Left ventricle myocardium inferior (tissue), 1 donor: Measurements from ENCODE around the gene GNG10. TPM values are rescaled to one million over a fixed set of nuclear protein-coding genes. Genes with fewer than 3 reads are reported as not detected.
A peak's percentile ranks its signal among the peaks of the same experiment; 100 is the strongest.

Experiments
- DNase-seq: peaks from one replicate; pipeline ENCODE4 v3.0.0-alpha.2; 2020
- H3K27ac ChIP-seq: fragments of 200-600 bp; replicated peaks from 2 replicates; pipeline ENCODE4 v1.8.0; 2021
- H3K27me3 ChIP-seq: fragments of 200-600 bp; 2 replicates; pipeline ENCODE4 v1.8.0; 2021; ENCODE audit warnings: low read depth
- H3K36me3 ChIP-seq: fragments of 200-600 bp; 2 replicates; pipeline ENCODE4 v1.8.0; 2021
- H3K4me1 ChIP-seq: fragments of 200-600 bp; 2 replicates; pipeline ENCODE4 v1.8.0; 2021
- H3K4me3 ChIP-seq: fragments of 200-600 bp; 2 replicates; pipeline ENCODE4 v1.8.0; 2021; ENCODE audit warnings: mild to moderate bottlenecking, moderate library complexity
- H3K9me3 ChIP-seq: fragments of 200-600 bp; replicated peaks from 2 replicates; pipeline ENCODE4 v1.8.0; 2021
- intact Hi-C: fragments of 100-400 bp; cut with micrococcal nuclease; formaldehyde crosslinking; loops from one replicate; pipeline ENCODE4 v1.11.0; 2022
- total RNA-seq: library from RNA; stranded (reverse); fragmentation: NEBNext Ultra II Directional; extraction: Animal tissue kit (Norgen Biotek cat#: 25700); gene quantifications from one replicate; pipeline ENCODE4 v1.2.1, GENCODE V29; 2021
- TF ChIP-seq, protein P1 (sequence below): fragments of 200-600 bp; IDR thresholded peaks from 2 replicates; pipeline ENCODE4 v1.8.0; 2021; ENCODE audit warnings: antibody characterized with exemption, mild to moderate bottlenecking, borderline replicate concordance
- donor health status: DM: no; HTN: yes; CAD: no; lungs with severe emphysema.

The GNG10 gene
- total RNA-seq, 1 donor from 2014 or later, result 27.4 TPM

DNA sequence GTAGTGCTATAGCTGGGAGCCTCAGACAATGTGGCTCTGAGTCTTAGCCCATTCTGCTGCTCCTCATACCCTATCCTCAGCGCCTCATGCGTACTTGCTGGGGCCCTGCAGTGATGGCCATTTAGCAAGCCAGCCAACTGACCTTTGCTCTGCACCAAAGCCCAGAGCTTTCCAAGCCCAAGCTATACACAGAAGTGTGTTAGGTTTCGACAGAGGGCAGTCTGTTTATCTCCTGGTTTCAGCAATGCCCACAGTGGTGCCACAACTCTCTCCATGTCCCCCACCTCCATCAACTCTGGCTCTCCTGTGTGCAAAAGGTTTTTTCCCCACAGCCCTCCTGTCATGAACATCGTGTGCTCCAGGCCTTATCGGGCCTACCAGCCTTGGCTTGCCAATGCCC is 16.9 kb downstream of the GNG10 start:
- Histone ChIP-seq H3K4me1 (no peaks in the 10 kb centered on the region), H3K4me3 (no peak overlapping the region), H3K36me3 (peaks cover 30% of the 10 kb centered on the region), H3K27ac (no peak overlapping the region), H3K27me3 (no peaks in the 10 kb centered on the region), H3K9me3 (no peaks in the 10 kb centered on the region)
- DNase-seq, result no peak
- TF ChIP-seq, protein P1, sequence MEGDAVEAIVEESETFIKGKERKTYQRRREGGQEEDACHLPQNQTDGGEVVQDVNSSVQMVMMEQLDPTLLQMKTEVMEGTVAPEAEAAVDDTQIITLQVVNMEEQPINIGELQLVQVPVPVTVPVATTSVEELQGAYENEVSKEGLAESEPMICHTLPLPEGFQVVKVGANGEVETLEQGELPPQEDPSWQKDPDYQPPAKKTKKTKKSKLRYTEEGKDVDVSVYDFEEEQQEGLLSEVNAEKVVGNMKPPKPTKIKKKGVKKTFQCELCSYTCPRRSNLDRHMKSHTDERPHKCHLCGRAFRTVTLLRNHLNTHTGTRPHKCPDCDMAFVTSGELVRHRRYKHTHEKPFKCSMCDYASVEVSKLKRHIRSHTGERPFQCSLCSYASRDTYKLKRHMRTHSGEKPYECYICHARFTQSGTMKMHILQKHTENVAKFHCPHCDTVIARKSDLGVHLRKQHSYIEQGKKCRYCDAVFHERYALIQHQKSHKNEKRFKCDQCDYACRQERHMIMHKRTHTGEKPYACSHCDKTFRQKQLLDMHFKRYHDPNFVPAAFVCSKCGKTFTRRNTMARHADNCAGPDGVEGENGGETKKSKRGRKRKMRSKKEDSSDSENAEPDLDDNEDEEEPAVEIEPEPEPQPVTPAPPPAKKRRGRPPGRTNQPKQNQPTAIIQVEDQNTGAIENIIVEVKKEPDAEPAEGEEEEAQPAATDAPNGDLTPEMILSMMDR, result no peak
- intact Hi-C loops, result no loop called here

DNA sequence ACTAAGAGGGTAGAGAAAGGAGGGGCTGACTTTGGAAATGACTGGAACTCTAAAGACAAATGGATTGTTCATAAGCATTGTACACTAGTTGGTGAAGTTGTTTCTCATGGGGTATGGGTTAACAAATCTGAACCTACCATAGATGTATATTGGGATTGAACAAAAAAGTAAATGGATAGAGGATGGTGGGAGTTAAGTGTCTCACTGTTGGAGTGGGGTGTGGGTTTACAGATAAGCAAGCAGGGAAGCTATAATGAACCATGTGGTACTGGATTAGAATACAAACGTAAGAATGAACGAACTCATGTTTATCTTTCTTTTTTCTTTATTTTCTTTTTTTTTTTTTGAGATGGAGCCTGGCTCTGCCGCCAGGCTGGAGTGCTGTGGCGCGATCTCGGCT is 17.8 kb downstream of the GNG10 start:
- H3K4me1 ChIP-seq, result no peaks in the 10 kb centered on the region
- peaks cover 30% of the 10 kb centered on the region for H3K36me3 ChIP-seq
- no peak for DNase-seq
- H3K4me3 ChIP-seq, result no peak overlapping the region
- H3K9me3 ChIP-seq, result no peaks in the 10 kb centered on the region
- H3K27ac ChIP-seq, result no peak overlapping the region
- intact Hi-C loops, result no loop called here
- no peaks in the 10 kb centered on the region for H3K27me3 ChIP-seq
- TF ChIP-seq, protein P1, result no peak

DNA sequence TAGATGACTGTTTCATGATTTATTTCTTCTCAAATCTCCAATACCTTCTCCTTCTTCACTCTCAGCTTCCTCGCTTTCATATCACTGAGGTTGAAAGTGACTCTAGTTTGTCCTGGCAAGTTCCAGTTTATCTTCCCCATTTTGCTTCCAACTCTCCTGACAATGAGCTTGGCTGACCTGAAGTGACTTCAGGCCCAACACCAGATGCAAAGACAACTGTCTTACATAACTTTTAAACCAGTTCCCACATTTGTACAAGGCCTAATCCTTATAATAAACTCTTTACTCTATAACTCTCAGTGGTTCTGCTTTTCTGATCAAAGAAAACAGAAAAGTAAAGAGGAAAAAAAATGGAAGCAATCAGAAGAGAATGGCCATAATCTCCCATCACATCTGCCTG is 22.0 kb downstream of the GNG10 start:
- intact Hi-C loops, result no loop called here
- H3K27ac ChIP-seq, result no peak overlapping the region
- H3K27me3 ChIP-seq, result no peaks in the 10 kb centered on the region
- peaks cover 13% of the 10 kb centered on the region for H3K36me3 ChIP-seq
- no peaks in the 10 kb centered on the region for H3K4me1 ChIP-seq
- TF ChIP-seq, protein P1, result no peak
- H3K9me3 ChIP-seq, result no peaks in the 10 kb centered on the region
- H3K4me3 ChIP-seq, result no peak overlapping the region
- DNase-seq, result no peak

DNA sequence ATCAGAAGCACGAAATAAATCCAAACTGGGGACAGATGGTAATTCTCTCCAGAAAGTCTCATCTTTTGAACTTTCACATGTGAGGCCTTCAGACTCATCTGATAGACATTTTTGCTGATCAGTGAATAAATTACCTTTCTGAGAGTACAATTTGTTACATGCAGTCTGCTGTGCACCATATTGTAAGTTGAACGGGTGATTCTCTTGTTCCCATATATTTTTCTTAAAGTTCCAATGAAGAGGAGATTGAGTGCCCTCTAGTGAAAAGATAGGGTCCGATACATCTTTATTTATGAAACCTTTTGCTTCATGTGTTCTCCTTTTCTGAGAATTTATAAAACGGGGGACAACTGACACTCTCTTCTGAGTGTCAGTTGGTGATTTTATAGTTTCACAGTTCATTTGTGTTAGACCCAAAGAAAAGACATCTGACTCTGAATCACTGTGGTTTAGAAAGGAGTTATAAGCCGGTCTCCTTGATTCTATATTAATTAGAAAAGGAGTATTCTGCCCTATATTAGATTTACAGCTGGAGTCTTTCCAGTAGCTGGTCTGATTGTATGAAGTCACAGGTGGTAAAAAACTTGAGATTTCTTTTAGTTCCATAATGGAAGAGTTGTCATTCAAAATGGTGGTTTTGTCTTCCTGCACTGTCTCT is 30.4 kb downstream of the GNG10 start:
- Histone ChIP-seq H3K4me3 (no peak overlapping the region), H3K9me3 (no peaks in the 10 kb centered on the region), H3K27ac (no peak overlapping the region), H3K27me3 (no peaks in the 10 kb centered on the region), H3K36me3 (no peaks in the 10 kb centered on the region), H3K4me1 (no peaks in the 10 kb centered on the region)
- intact Hi-C loops, result no loop called here
- TF ChIP-seq, protein P1, result peak; percentile 31
- no peak for DNase-seq

DNA sequence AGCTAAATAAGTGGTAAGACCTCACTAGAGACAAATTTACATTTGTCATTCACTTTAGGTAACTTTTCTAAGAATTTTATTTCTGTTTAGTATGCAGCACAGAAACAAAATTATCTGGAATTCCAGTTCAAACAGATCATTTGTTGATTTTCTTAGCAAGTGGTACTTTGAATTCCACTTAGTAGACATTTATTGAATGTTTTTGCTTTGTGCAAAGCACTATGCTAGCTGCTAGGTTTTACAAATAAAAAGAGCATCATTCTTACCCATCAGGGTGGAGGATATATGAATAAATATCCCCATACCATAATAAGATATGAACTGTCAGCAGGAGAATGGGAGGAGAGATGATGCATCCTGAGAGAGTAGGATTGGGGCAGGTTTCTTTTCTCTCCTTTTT is 35.4 kb downstream of the GNG10 start:
- Histone ChIP-seq H3K4me3 (no peak overlapping the region), H3K36me3 (no peaks in the 10 kb centered on the region), H3K4me1 (no peaks in the 10 kb centered on the region), H3K27ac (no peak overlapping the region), H3K27me3 (no peaks in the 10 kb centered on the region), H3K9me3 (no peaks in the 10 kb centered on the region)
- TF ChIP-seq, protein P1, result no peak
- no peak for DNase-seq
- intact Hi-C loops, result no loop called here
